HepG2 (cell line): ENCODE data around the gene SMIM10L1. TPM values are rescaled to one million over a fixed set of nuclear protein-coding genes. Genes with fewer than 3 reads are reported as not detected.

Experiments used
- ATAC-seq: fragments of 200-7000 bp; cut with Tn5 transposase; 3 replicates; pipeline ENCODE4 v1.9.1; 2020; ENCODE audit warnings: mild to moderate bottlenecking, moderate library complexity
- BruUV-seq: library from RNA; stranded (reverse); fragments of 400-500 nt; replicated peaks from 2 replicates; lab custom pipeline; 2021; lab: Mats Ljungman, UMichigan
- CTCF ChIA-PET: fragments of 300-600 bp; formaldehyde crosslinking; extraction: SDS; loops from one replicate; lab custom pipeline; 2021; ENCODE audit warnings: low total read pairs, inconsistent platforms, low intra/inter-chr PET ratio; lab: Yijun Ruan, JAX
- POLR2A ChIA-PET: fragments of 350-600 bp; sonication (Branson Sonifier 250); formaldehyde crosslinking; loops from one replicate; lab custom pipeline; 2020; ENCODE audit warnings: antibody characterized with exemption, inconsistent platforms; lab: Yijun Ruan, JAX
- DNase-seq: peaks from one replicate; pipeline ENCODE4 v3.0.0-alpha.2; 2015; ENCODE audit warnings: low spot score
- FAIRE-seq: peaks from 3 replicates; lab custom pipeline; 2011; peaks lifted over from hg19 to GRCh38; lab: Jason Lieb, UNC
- H2AFZ ChIP-seq: one replicate; pipeline ENCODE4 v1.6.1; 2011; ENCODE audit warnings: low read length, inconsistent platforms
- H3K27ac ChIP-seq: fragments of 300-600 bp; 3 replicates; pipeline ENCODE4 v1.8.0; 2011; ENCODE audit warnings: mixed run types, mild to moderate bottlenecking, mixed read lengths, low read length, inconsistent platforms; ENCODE audit not compliant: insufficient read depth; ENCODE audit errors: extremely low read length
- H3K27me3 ChIP-seq, 2 experiments: fragments of 200-600 bp in 1 of 2; 2 replicates in 1 of 2; 3 replicates in 1 of 2; pipeline versions ENCODE4 v1.6.0 to v1.8.0; 2011; ENCODE audit warnings: low read length in 2 of 2, mild to moderate bottlenecking in 2 of 2, moderate library complexity in 2 of 2, inconsistent platforms in 1 of 2; ENCODE audit not compliant: insufficient read depth in 2 of 2, control insufficient read depth in 1 of 2
- H3K36me3 ChIP-seq, 2 experiments: fragments of 200-600 bp in 1 of 2; replicated peaks in 1 of 2; 2 replicates in 1 of 2; 3 replicates in 1 of 2; pipeline versions ENCODE4 v1.5.1 to v1.8.0; 2011; ENCODE audit warnings: low read length in 2 of 2, inconsistent platforms in 1 of 2; ENCODE audit not compliant: insufficient read depth in 2 of 2, control insufficient read depth in 1 of 2
- H3K4me1 ChIP-seq: 2 replicates; pipeline ENCODE4 v1.5.1; 2012; ENCODE audit warnings: low read length, inconsistent platforms; ENCODE audit not compliant: insufficient read depth
- H3K4me2 ChIP-seq: 2 replicates; pipeline ENCODE4 v1.6.0; 2011; ENCODE audit warnings: low read depth, low read length, inconsistent platforms
- H3K4me3 ChIP-seq, 3 experiments: fragments of 200-600 bp in 1 of 3; sonication (generic), shearing (Covaris generic) in 1 of 3; replicated peaks in 1 of 3; 2 replicates each; pipeline ENCODE4 v1.5.1; 2011 to 2016; ENCODE audit warnings: low read length in 3 of 3, inconsistent platforms in 2 of 3, low read depth in 2 of 3, mild to moderate bottlenecking in 2 of 3, control low read depth in 1 of 3, mixed read lengths in 1 of 3; ENCODE audit not compliant: insufficient read depth in 1 of 3
- H3K79me2 ChIP-seq: one replicate; pipeline ENCODE4 v1.6.1; 2011; ENCODE audit warnings: low read length, inconsistent platforms; ENCODE audit not compliant: insufficient read depth
- H3K9ac ChIP-seq: 2 replicates; pipeline ENCODE4 v1.6.0; 2011; ENCODE audit warnings: mild to moderate bottlenecking, low read depth, low read length, inconsistent platforms; ENCODE audit not compliant: insufficient read depth
- H3K9me3 ChIP-seq: 2 replicates; pipeline ENCODE4 v1.5.1; 2012; ENCODE audit warnings: mild to moderate bottlenecking, low read length
- H4K20me1 ChIP-seq: 2 replicates; pipeline ENCODE4 v1.6.0; 2011; ENCODE audit warnings: inconsistent platforms, mild to moderate bottlenecking, low read length, moderate library complexity; ENCODE audit not compliant: insufficient read depth
- BRD4 ChIP-seq: sonication (generic); formaldehyde crosslinking; IDR thresholded peaks from 2 replicates; pipeline ENCODE4 v1.4.0; 2020; ENCODE audit warnings: missing genetic modification reagents
- CBX5 ChIP-seq: sonication (generic); formaldehyde crosslinking; IDR thresholded peaks from 2 replicates; pipeline ENCODE4 v1.4.0; 2020; ENCODE audit warnings: missing genetic modification reagents, borderline replicate concordance
- CEBPB ChIP-seq: IDR thresholded peaks from 2 replicates; pipeline ENCODE4 v1.6.1; 2011; ENCODE audit warnings: low read depth, low read length, improper control_type of control experiment, borderline replicate concordance
- CENPX ChIP-seq: sonication (generic); formaldehyde crosslinking; IDR thresholded peaks from 2 replicates; pipeline ENCODE4 v1.9.0; 2021; ENCODE audit warnings: mild to moderate bottlenecking, missing genetic modification reagents, moderate library complexity
- GATAD2A ChIP-seq: IDR thresholded peaks from 2 replicates; pipeline ENCODE4 v1.6.1; 2016
- GTF3A ChIP-seq: sonication (generic); formaldehyde crosslinking; conservative IDR thresholded peaks from 2 replicates; pipeline ENCODE4 v1.4.0; 2020; ENCODE audit warnings: mild to moderate bottlenecking, missing genetic modification reagents
- MAFG ChIP-seq: sonication (generic); formaldehyde crosslinking; IDR thresholded peaks from 2 replicates; pipeline ENCODE4 v1.5.1; 2020; ENCODE audit warnings: mild to moderate bottlenecking, missing genetic modification reagents
- POLR2AphosphoS2 ChIP-seq: IDR thresholded peaks from 2 replicates; pipeline ENCODE4 v1.6.1; 2011; ENCODE audit warnings: low read depth, low read length, improper control_type of control experiment
- RXRA ChIP-seq: sonication (generic); formaldehyde crosslinking; IDR thresholded peaks from 2 replicates; pipeline ENCODE4 v1.5.1; 2020; ENCODE audit warnings: missing genetic modification reagents
- SOX5 ChIP-seq: IDR thresholded peaks from 2 replicates; pipeline ENCODE4 v1.6.1; 2016; ENCODE audit warnings: borderline replicate concordance
- TCF12 ChIP-seq, 2 experiments: fragments of 450-650 bp in 1 of 2; sonication (generic) in 1 of 2; formaldehyde crosslinking in 1 of 2; IDR thresholded peaks; 2 replicates each; pipeline versions ENCODE4 v1.6.1 to v1.8.0; 2017 to 2022; ENCODE audit warnings: antibody characterized with exemption in 1 of 2, mild to moderate bottlenecking in 1 of 2, missing genetic modification reagents in 1 of 2, moderate library complexity in 1 of 2
- ZNF121 ChIP-seq: sonication (generic); formaldehyde crosslinking; IDR thresholded peaks from 2 replicates; pipeline ENCODE4 v1.5.0; 2020; ENCODE audit warnings: mild to moderate bottlenecking, missing genetic modification reagents
- ZNF556 ChIP-seq: sonication (generic); formaldehyde crosslinking; IDR thresholded peaks from 2 replicates; pipeline ENCODE4 v1.4.0; 2020; ENCODE audit warnings: mild to moderate bottlenecking, missing genetic modification reagents, borderline replicate concordance
- ZNF563 ChIP-seq: sonication (generic); formaldehyde crosslinking; IDR thresholded peaks from 2 replicates; pipeline ENCODE4 v1.8.0; 2022; ENCODE audit warnings: mild to moderate bottlenecking, moderate library complexity, missing genetic modification reagents
- ZNF75D ChIP-seq: sonication (generic); formaldehyde crosslinking; IDR thresholded peaks from 2 replicates; pipeline ENCODE4 v1.8.1; 2023; ENCODE audit warnings: missing genetic modification reagents, mild to moderate bottlenecking, borderline replicate concordance
- WGBS: methylation state at CpG from one replicate; pipeline ENCODE4 v1.1.6; 2017; ENCODE audit warnings: low lambda C conversion rate; 5-methylcytosine and 5-hydroxymethylcytosine counted together
- in situ Hi-C: cut with HindIII; loops from 2 replicates; pipeline ENCODE4 v1.10.0; 2017; ENCODE audit warnings: low pct_unique_long_range_greater_than_20kb; ENCODE audit not compliant: extremely low pct_ligation_motif_present
- intact Hi-C: fragments of 100-400 bp; cut with micrococcal nuclease; formaldehyde crosslinking; loops from one replicate; pipeline ENCODE4 v1.10.0; 2022; ENCODE audit not compliant: unreplicated experiment
- polyA plus RNA-seq, 8 experiments: library from polyadenylated mRNA; depleted of rRNA in 3 of 8; stranded (reverse) in 7 of 8; unstranded in 1 of 8; fragments of >200 nt; fragmentation: Illumina TruSeq in 4 of 8; extraction: Trizol in 4 of 8; gene quantifications; 2 replicates each; pipeline versions ENCODE4 v1.2.1 to v1.2.3, GENCODE V29; 2011 to 2016; ENCODE audit warnings: low read depth in 4 of 8, missing spikeins in 1 of 8, mixed read lengths in 1 of 8; ENCODE audit not compliant: insufficient read depth in 1 of 8
- total RNA-seq, 5 experiments: library from RNA; depleted of rRNA; stranded (reverse); fragments of >200 nt; fragmentation: Illumina TruSeq; extraction: Trizol; gene quantifications; 2 replicates each; pipeline ENCODE4 v1.2.3, GENCODE V29; 2016; ENCODE audit warnings: low read depth in 1 of 5
- TF ChIP-seq, protein P1 (sequence below): IDR thresholded peaks from 2 replicates; pipeline ENCODE4 v1.6.1; 2012; ENCODE audit warnings: inconsistent platforms
- TF ChIP-seq, protein P2 (sequence below): sonication (generic); formaldehyde crosslinking; IDR thresholded peaks from 2 replicates; pipeline ENCODE4 v1.4.0; 2020; ENCODE audit warnings: mild to moderate bottlenecking, missing genetic modification reagents
- TF ChIP-seq, protein P3 (sequence below): sonication (generic); formaldehyde crosslinking; IDR thresholded peaks from 2 replicates; pipeline ENCODE4 v1.4.0; 2020; ENCODE audit warnings: mild to moderate bottlenecking, missing genetic modification reagents
- TF ChIP-seq, protein P4 (sequence below): sonication (generic); formaldehyde crosslinking; IDR thresholded peaks from 2 replicates; pipeline ENCODE4 v1.4.0; 2020; ENCODE audit warnings: missing genetic modification reagents

The SMIM10L1 gene
- total and polyA plus RNA-seq, 2 of the 13 experiments (the other 11 are each of a cell fraction or from before 2014, with no cell fraction given) = 3.7 to 11.8 TPM

DNA sequence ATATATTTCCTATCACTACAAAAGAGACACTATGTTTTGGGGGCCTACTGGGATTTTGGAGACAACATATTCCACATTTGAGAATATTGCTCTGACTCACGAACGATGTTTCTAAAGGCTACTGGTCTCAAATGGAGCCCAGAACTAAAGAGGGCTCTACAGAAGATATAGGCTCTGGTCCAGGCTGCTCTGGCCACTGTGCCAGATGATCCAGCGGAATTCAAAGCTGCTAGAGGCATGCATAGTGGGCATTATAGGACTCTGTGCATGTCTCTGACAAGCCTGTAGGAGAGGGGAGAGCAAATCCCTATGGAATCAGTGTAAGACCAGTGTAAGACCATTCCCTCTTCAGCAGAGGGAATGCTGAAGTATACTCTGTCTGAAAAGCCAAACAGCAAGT, 40.6 kb upstream of the SMIM10L1 start:
- no peak overlapping the region for H3K4me2 ChIP-seq
- H3K27ac ChIP-seq = no peak overlapping the region
- FAIRE-seq (no peak), ATAC-seq (no peak), DNase-seq (no peak)
- no peaks in the 10 kb centered on the region for H3K9me3 ChIP-seq
- in situ Hi-C loops (no loop called here), intact Hi-C loops (no loop called here)
- no TSS peak for BruUV-seq
- no peaks in the 10 kb centered on the region for H4K20me1 ChIP-seq
- 100% methylated on average over 3 of the region's 3 CpGs for WGBS
- 0 out of 2 replicates have a peak, but pooled peaks cover 9% of the 10 kb centered on the region for H3K4me1 ChIP-seq
- H3K79me2 ChIP-seq = peaks cover 39% of the 10 kb centered on the region
- no peak overlapping the region for H3K4me3 ChIP-seq
- peaks cover 0 to 4% of the 10 kb centered on the region in 2 experiments; a peak in 2 of 5 replicates for H3K36me3 ChIP-seq
- no peaks in the 10 kb centered on the region for H3K27me3 ChIP-seq
- TF ChIP-seq, protein P1, sequence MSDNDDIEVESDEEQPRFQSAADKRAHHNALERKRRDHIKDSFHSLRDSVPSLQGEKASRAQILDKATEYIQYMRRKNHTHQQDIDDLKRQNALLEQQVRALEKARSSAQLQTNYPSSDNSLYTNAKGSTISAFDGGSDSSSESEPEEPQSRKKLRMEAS = no peak
- TF ChIP-seq ZNF563 (CRISPR knock-in tag) (no peak), CENPX (CRISPR knock-in tag) (no peak), SOX5 (CRISPR knock-in tag) (no peak), MAFG (CRISPR knock-in tag) (no peak)
- TF ChIP-seq, protein P2, sequence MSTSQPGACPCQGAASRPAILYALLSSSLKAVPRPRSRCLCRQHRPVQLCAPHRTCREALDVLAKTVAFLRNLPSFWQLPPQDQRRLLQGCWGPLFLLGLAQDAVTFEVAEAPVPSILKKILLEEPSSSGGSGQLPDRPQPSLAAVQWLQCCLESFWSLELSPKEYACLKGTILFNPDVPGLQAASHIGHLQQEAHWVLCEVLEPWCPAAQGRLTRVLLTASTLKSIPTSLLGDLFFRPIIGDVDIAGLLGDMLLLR = no peak
- ChIA-PET CTCF (no interaction called here), POLR2A (no interaction called here)
- H2AFZ ChIP-seq = no peak overlapping the region
- no peak overlapping the region for H3K9ac ChIP-seq

DNA sequence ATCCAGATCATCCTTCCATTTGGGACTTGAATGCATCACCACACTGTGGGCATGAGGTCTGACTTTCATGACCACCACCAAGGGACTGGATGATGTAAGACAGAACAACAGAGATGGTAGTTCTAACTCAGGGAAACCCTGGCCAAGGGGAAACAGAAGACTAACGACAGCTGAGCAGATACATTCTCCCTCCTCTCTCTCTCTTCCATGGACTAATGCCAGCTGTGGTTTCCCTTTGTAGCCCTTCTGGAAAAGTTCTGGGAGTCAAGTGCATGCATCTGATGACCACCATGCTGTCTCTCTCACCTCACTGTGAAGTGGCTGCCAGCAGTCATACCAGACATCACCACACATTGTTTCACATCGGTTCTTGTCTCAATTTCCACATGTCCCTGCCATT, 40.0 kb upstream of the SMIM10L1 start:
- no peak for FAIRE-seq

More for the DNA sequence above, 40.0 kb upstream of the SMIM10L1 start:
- 7% methylated on average over 2 of the region's 2 CpGs for WGBS
- TF ChIP-seq ZNF121 (no peak), CBX5 (CRISPR knock-in tag) (no peak), ZNF75D (no peak), BRD4 (CRISPR knock-in tag) (no peak), GTF3A (CRISPR knock-in tag) (no peak), RXRA (CRISPR knock-in tag) (no peak), POLR2AphosphoS2 (no peak), CEBPB (no peak), GATAD2A (CRISPR knock-in tag) (no peak), ZNF556 (CRISPR knock-in tag) (no peak), TCF12 (IDR thresholded peaks at IDR 0.05) (no peak), TCF12 (CRISPR knock-in tag; IDR thresholded peaks at IDR 0.05) (no peak)
- TF ChIP-seq, protein P3, sequence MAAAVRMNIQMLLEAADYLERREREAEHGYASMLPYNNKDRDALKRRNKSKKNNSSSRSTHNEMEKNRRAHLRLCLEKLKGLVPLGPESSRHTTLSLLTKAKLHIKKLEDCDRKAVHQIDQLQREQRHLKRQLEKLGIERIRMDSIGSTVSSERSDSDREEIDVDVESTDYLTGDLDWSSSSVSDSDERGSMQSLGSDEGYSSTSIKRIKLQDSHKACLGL (CRISPR knock-in tag) = no peak
- TF ChIP-seq, protein P4, sequence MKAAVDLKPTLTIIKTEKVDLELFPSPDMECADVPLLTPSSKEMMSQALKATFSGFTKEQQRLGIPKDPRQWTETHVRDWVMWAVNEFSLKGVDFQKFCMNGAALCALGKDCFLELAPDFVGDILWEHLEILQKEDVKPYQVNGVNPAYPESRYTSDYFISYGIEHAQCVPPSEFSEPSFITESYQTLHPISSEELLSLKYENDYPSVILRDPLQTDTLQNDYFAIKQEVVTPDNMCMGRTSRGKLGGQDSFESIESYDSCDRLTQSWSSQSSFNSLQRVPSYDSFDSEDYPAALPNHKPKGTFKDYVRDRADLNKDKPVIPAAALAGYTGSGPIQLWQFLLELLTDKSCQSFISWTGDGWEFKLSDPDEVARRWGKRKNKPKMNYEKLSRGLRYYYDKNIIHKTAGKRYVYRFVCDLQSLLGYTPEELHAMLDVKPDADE = no peak
- TF ChIP-seq, all 625 proteins: peak for 0
- H3K4me2 ChIP-seq = no peak overlapping the region
- H4K20me1 ChIP-seq = no peaks in the 10 kb centered on the region
- ChIA-PET POLR2A (no interaction called here), CTCF (no interaction called here)
- intact Hi-C loops (no loop called here), in situ Hi-C loops (no loop called here)
- DNase-seq (no peak), ATAC-seq (no peak)
- no peaks in the 10 kb centered on the region for H3K27me3 ChIP-seq
- H3K4me1 ChIP-seq = 0 out of 2 replicates have a peak, but pooled peaks cover 9% of the 10 kb centered on the region
- H3K9me3 ChIP-seq = no peaks in the 10 kb centered on the region
- no peak overlapping the region for H3K9ac ChIP-seq
- peaks cover 39% of the 10 kb centered on the region for H3K79me2 ChIP-seq
- no peak overlapping the region for H3K4me3 ChIP-seq
- peaks cover 0 to 4% of the 10 kb centered on the region in 2 experiments; a peak in 2 of 5 replicates for H3K36me3 ChIP-seq
- no peak overlapping the region for H2AFZ ChIP-seq
- no peak overlapping the region for H3K27ac ChIP-seq
- BruUV-seq = no TSS peak
